Fibroblast of lung (primary cell): ENCODE results near the gene ZFC3H1.

Experiments
- EZH2 ChIP-seq: IDR thresholded peaks from 2 replicates; pipeline ENCODE4 v1.5.1; 2012; ENCODE audit warnings: low read length, control low read depth, mild to moderate bottlenecking; ENCODE audit errors: missing control alignments
- TF ChIP-seq, protein P1 (sequence below), 2 donors: IDR thresholded peaks in 1 of 2; conservative IDR thresholded peaks in 1 of 2; 1 replicate in 1 of 2; 2 replicates in 1 of 2; pipeline ENCODE4 v1.5.1; 2011 to 2012; ENCODE audit warnings: low read length in 2 of 2, control low read depth in 1 of 2, inconsistent platforms in 1 of 2, low read depth in 1 of 2, mild to moderate bottlenecking in 1 of 2

DNA sequence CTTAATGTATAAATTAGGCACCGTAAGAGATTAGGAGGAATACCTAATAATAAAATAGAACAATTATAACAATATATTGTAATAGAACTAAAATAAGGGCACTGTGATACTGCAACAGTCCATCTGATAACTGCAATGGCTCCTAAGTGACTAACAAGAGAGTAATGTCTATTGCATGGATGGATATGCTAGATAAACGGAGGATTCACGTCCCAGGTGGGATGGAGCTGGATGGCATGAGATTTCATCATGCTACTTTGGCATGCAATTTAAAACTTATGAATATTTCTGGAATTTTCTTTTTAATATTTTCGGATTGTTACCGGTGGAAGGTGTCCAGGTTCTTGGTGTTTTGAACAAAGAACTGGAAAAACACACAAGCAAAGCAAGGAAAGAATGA, 20.0 kb upstream of the ZFC3H1 start:
- TF ChIP-seq, protein P1, sequence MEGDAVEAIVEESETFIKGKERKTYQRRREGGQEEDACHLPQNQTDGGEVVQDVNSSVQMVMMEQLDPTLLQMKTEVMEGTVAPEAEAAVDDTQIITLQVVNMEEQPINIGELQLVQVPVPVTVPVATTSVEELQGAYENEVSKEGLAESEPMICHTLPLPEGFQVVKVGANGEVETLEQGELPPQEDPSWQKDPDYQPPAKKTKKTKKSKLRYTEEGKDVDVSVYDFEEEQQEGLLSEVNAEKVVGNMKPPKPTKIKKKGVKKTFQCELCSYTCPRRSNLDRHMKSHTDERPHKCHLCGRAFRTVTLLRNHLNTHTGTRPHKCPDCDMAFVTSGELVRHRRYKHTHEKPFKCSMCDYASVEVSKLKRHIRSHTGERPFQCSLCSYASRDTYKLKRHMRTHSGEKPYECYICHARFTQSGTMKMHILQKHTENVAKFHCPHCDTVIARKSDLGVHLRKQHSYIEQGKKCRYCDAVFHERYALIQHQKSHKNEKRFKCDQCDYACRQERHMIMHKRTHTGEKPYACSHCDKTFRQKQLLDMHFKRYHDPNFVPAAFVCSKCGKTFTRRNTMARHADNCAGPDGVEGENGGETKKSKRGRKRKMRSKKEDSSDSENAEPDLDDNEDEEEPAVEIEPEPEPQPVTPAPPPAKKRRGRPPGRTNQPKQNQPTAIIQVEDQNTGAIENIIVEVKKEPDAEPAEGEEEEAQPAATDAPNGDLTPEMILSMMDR (conservative IDR thresholded peaks at IDR 0.05 in 1 of 2, IDR thresholded peaks at IDR 0.05 in 1 of 2; ENCODE audit: low read depth in 1 of 2, low read length in 2 of 2) = no peak
- TF ChIP-seq EZH2 = no peak
